ENCODE measurements around the gene NFATC3. TPM values are rescaled to one million over a fixed set of nuclear protein-coding genes. Genes with fewer than 3 reads are reported as not detected.

NFATC3 gene
- total RNA-seq, 2 donors from 2014 or later, result 64.2 to 90.1 TPM

- no peak for ATAC-seq
- no peak for DNase-seq (ENCODE audit: low spot score in 2 of 2)
- no peak overlapping the region for H3K27ac Mint-ChIP-seq
- peaks cover 0 to 5% of the 10 kb centered on the region in 2 donors for H3K9me3 Mint-ChIP-seq
- H3K36me3 Mint-ChIP-seq, result peaks cover 6 to 11% of the 10 kb centered on the region in 2 donors
Observed at GRCh38 chr16:68166264-68166663, 81.1 kb downstream of the NFATC3 start.

GRCh38 chr16:68179196-68179795 is 94.1 kb downstream of the NFATC3 start:
- H3K9me3 Mint-ChIP-seq, result no peaks in the 10 kb centered on the region
- peaks cover 11 to 23% of the 10 kb centered on the region in 2 donors for H3K36me3 Mint-ChIP-seq
- peak overlapping the region; percentile 8 to 70 for H3K27ac Mint-ChIP-seq
- ATAC-seq (no peak), DNase-seq (ENCODE audit: low spot score in 2 of 2) (no peak)

- peak; percentile 39 to 61 for ATAC-seq
- no peaks in the 10 kb centered on the region for H3K9me3 Mint-ChIP-seq
Observed at GRCh38 chr16:68179855-68180254, 94.7 kb downstream of the NFATC3 start.

GRCh38 chr16:68183046-68183445 is 97.9 kb downstream of the NFATC3 start:
- ATAC-seq, result no peak
- Mint-ChIP-seq H3K27ac (peak overlapping the region in 1 of 2 donors; percentile 47), H3K9me3 (no peaks in the 10 kb centered on the region), H3K36me3 (peaks cover 11 to 25% of the 10 kb centered on the region in 2 donors)
- DNase-seq (ENCODE audit: low spot score in 2 of 2), result no peak

More at GRCh38 chr16:68179855-68180254, 94.7 kb downstream of the NFATC3 start:
- DNase-seq (ENCODE audit: low spot score in 2 of 2), result no peak
- peak overlapping the region; percentile 8 to 78 for H3K27ac Mint-ChIP-seq
- H3K36me3 Mint-ChIP-seq, result peaks cover 11 to 25% of the 10 kb centered on the region in 2 donors

GRCh38 chr16:68186877-68187276 is 101.7 kb downstream of the NFATC3 start:
- no peak overlapping the region for H3K27ac Mint-ChIP-seq
- ATAC-seq, result no peak
- peaks cover 11 to 12% of the 10 kb centered on the region in 2 donors for H3K36me3 Mint-ChIP-seq

GRCh38 chr16:68187505-68187904 is 102.3 kb downstream of the NFATC3 start:
- no peak for ATAC-seq
- H3K9me3 Mint-ChIP-seq, result no peaks in the 10 kb centered on the region

More at GRCh38 chr16:68186877-68187276, 101.7 kb downstream of the NFATC3 start:
- H3K9me3 Mint-ChIP-seq, result no peaks in the 10 kb centered on the region
- DNase-seq (ENCODE audit: low spot score in 2 of 2), result no peak

GRCh38 chr16:68188170-68188569 is 103.0 kb downstream of the NFATC3 start:
- no peaks in the 10 kb centered on the region for H3K9me3 Mint-ChIP-seq
- DNase-seq (ENCODE audit: low spot score in 2 of 2) (no peak), ATAC-seq (no peak)
- H3K27ac Mint-ChIP-seq, result no peak overlapping the region
- H3K36me3 Mint-ChIP-seq, result peaks cover 11 to 12% of the 10 kb centered on the region in 2 donors

More at GRCh38 chr16:68187505-68187904, 102.3 kb downstream of the NFATC3 start:
- no peak for DNase-seq (ENCODE audit: low spot score in 2 of 2)
- Mint-ChIP-seq H3K27ac (no peak overlapping the region), H3K36me3 (peaks cover 11 to 12% of the 10 kb centered on the region in 2 donors)

- Mint-ChIP-seq H3K36me3 (peaks cover 7 to 11% of the 10 kb centered on the region in 2 donors), H3K9me3 (no peaks in the 10 kb centered on the region), H3K27ac (no peak overlapping the region)
- no peak for DNase-seq (ENCODE audit: low spot score in 2 of 2)
- no peak for ATAC-seq
Observed at GRCh38 chr16:68190081-68190480, 104.9 kb downstream of the NFATC3 start.

- peak overlapping the region in 1 of 2 donors; percentile 53 for H3K27ac Mint-ChIP-seq
- H3K36me3 Mint-ChIP-seq, result peaks cover 7 to 11% of the 10 kb centered on the region in 2 donors
- DNase-seq (ENCODE audit: low spot score in 2 of 2), result no peak
- ATAC-seq, result no peak
- no peaks in the 10 kb centered on the region for H3K9me3 Mint-ChIP-seq
Observed at GRCh38 chr16:68190736-68191510, 105.8 kb downstream of the NFATC3 start.

- peak overlapping the region; percentile 27 to 44 for H3K27ac Mint-ChIP-seq
- H3K36me3 Mint-ChIP-seq, result peaks cover 7 to 11% of the 10 kb centered on the region in 2 donors
- ATAC-seq (no peak), DNase-seq (ENCODE audit: low spot score in 2 of 2) (no peak)
- H3K9me3 Mint-ChIP-seq, result no peaks in the 10 kb centered on the region
Observed at GRCh38 chr16:68194251-68194650, 109.1 kb downstream of the NFATC3 start.

GRCh38 chr16:68197250-68197649 is 112.1 kb downstream of the NFATC3 start:
- H3K27ac Mint-ChIP-seq, result no peak overlapping the region
- DNase-seq (ENCODE audit: low spot score in 2 of 2) (no peak), ATAC-seq (no peak)
- H3K9me3 Mint-ChIP-seq, result no peaks in the 10 kb centered on the region
- peaks cover 0 to 10% of the 10 kb centered on the region in 2 donors for H3K36me3 Mint-ChIP-seq

GRCh38 chr16:68200088-68200783 is 115.1 kb downstream of the NFATC3 start:
- ATAC-seq (peak; percentile 57 to 66), DNase-seq (ENCODE audit: low spot score in 2 of 2) (no peak)
- peak overlapping the region; percentile 67 to 86 for H3K27ac Mint-ChIP-seq
- no peaks in the 10 kb centered on the region for H3K9me3 Mint-ChIP-seq
- H3K36me3 Mint-ChIP-seq, result peaks cover 0 to 5% of the 10 kb centered on the region in 2 donors

GRCh38 chr16:68202091-68202519 is 116.9 kb downstream of the NFATC3 start:
- Mint-ChIP-seq H3K27ac (peak overlapping the region in 1 of 2 donors; percentile 25), H3K9me3 (no peaks in the 10 kb centered on the region), H3K36me3 (peaks cover 0 to 5% of the 10 kb centered on the region in 2 donors)
- DNase-seq (ENCODE audit: low spot score in 2 of 2) (no peak), ATAC-seq (no peak)

GRCh38 chr16:68206245-68206644 is 121.1 kb downstream of the NFATC3 start:
- ATAC-seq (no peak), DNase-seq (ENCODE audit: low spot score in 2 of 2) (no peak)
- H3K9me3 Mint-ChIP-seq, result no peaks in the 10 kb centered on the region
- no peak overlapping the region for H3K27ac Mint-ChIP-seq
- peaks cover 0 to 19% of the 10 kb centered on the region in 2 donors for H3K36me3 Mint-ChIP-seq

GRCh38 chr16:68214726-68215125 is 129.6 kb downstream of the NFATC3 start:
- Mint-ChIP-seq H3K36me3 (peaks cover 0 to 13% of the 10 kb centered on the region in 2 donors), H3K27ac (no peak overlapping the region), H3K9me3 (no peaks in the 10 kb centered on the region)
- DNase-seq (ENCODE audit: low spot score in 2 of 2) (no peak), ATAC-seq (no peak)

GRCh38 chr16:68215302-68215701 is 130.1 kb downstream of the NFATC3 start:
- Mint-ChIP-seq H3K9me3 (no peaks in the 10 kb centered on the region), H3K27ac (peak overlapping the region in 1 of 2 donors; percentile 10), H3K36me3 (peaks cover 0 to 7% of the 10 kb centered on the region in 2 donors)
- ATAC-seq (no peak), DNase-seq (ENCODE audit: low spot score in 2 of 2) (no peak)

GRCh38 chr16:68216240-68216639 is 131.1 kb downstream of the NFATC3 start:
- ATAC-seq, result no peak
- no peak for DNase-seq (ENCODE audit: low spot score in 2 of 2)
- no peaks in the 10 kb centered on the region for H3K9me3 Mint-ChIP-seq
- peak overlapping the region in 1 of 2 donors; percentile 68 for H3K27ac Mint-ChIP-seq
- no peaks in the 10 kb centered on the region for H3K36me3 Mint-ChIP-seq

Measured in activated naive CD4-positive, alpha-beta T cell treated with anti-CD3 and anti-CD28 coated beads, Interleukin-2, amount 50 U/mL, for 72 hours (primary cell).